Measurements from ENCODE around the gene BCL2L1.

The BCL2L1 gene

DNA sequence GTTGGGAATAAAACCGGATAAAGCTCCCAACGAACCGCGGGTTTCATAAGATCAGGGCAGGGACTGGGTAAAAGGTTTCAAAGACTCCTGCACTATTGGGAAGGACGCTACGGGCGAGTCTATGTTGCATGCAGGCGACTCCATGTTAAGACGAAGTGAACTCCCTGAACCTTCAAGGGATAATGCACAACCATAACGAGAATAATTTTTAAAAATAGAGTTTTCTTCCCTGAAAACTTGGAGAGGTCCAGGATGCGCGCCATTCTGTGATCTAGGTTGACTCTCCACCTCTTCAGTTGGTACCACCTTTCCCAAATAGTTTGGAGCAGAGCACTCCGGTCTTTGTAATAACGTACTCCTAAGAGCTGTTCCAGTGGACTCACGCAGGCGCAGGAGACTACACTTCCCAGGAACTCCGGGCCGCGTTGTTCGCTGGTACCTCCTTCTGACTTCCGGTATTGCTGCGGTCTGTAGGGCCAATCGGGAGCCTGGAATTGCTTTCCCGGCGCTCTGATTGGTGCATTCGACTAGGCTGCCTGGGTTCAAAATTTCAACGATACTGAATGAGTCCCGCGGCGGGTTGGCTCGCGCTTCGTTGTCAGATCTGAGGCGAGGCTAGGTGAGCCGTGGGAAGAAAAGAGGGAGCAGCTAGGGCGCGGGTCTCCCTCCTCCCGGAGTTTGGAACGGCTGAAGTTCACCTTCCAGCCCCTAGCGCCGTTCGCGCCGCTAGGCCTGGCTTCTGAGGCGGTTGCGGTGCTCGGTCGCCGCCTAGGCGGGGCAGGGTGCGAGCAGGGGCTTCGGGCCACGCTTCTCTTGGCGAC lies 16.3 kb upstream of the BCL2L1 start, which contains the start of gene TPX2:
Gene TPX2 (plus strand): TSS at position 562 of the 821 bp plus-strand sequence. CDS start 18,187 bp downstream, outside the sequence.
- ChIA-PET CTCF (interaction anchor here (0.8 to 9.5 kb wide), 5 partner anchors 9 to 78 kb away, joined by 3 to 95 read pairs (median 6); partner anchors contain the start of gene BCL2L1), POLR2A (no interaction called here)
- TF ChIP-seq, protein P1, sequence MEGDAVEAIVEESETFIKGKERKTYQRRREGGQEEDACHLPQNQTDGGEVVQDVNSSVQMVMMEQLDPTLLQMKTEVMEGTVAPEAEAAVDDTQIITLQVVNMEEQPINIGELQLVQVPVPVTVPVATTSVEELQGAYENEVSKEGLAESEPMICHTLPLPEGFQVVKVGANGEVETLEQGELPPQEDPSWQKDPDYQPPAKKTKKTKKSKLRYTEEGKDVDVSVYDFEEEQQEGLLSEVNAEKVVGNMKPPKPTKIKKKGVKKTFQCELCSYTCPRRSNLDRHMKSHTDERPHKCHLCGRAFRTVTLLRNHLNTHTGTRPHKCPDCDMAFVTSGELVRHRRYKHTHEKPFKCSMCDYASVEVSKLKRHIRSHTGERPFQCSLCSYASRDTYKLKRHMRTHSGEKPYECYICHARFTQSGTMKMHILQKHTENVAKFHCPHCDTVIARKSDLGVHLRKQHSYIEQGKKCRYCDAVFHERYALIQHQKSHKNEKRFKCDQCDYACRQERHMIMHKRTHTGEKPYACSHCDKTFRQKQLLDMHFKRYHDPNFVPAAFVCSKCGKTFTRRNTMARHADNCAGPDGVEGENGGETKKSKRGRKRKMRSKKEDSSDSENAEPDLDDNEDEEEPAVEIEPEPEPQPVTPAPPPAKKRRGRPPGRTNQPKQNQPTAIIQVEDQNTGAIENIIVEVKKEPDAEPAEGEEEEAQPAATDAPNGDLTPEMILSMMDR (IDR thresholded peaks at IDR 0.05; ENCODE audit: control extremely low read depth, extremely low read depth, low read depth, missing control alignments) = no peak
- DNase-seq (ENCODE audit: extremely low spot score) = peak; percentile 97

DNA sequence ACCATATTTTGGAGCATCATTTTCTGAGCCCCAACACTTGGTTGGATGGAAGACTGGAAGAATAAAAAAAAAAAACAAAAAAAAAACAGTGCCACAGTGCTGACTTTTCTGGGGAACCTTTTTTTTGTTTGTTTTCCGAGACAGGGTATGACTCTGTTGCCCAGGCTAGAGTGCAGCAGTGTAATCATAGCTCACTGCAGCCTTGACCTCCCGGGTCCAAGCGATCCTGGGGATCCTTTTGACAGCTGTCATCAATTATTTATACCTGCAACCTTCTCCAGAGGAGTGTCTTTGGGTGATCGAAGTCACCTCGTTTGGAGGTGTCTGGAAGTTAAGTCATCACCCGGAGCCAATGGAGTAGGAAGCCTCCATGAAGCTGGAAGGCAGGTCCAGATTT lies 8.7 kb upstream of the BCL2L1 start:
- POLR2A ChIA-PET = no interaction called here
- DNase-seq (ENCODE audit: extremely low spot score) = no peak
- CTCF ChIA-PET = interaction anchor here (0.8 to 9.5 kb wide), 5 partner anchors 8 to 119 kb away, joined by 3 to 95 read pairs (median 7); partner anchors contain the start of gene BCL2L1
- TF ChIP-seq, protein P1 (IDR thresholded peaks at IDR 0.05; ENCODE audit: control extremely low read depth, extremely low read depth, low read depth, missing control alignments) = no peak

DNA sequence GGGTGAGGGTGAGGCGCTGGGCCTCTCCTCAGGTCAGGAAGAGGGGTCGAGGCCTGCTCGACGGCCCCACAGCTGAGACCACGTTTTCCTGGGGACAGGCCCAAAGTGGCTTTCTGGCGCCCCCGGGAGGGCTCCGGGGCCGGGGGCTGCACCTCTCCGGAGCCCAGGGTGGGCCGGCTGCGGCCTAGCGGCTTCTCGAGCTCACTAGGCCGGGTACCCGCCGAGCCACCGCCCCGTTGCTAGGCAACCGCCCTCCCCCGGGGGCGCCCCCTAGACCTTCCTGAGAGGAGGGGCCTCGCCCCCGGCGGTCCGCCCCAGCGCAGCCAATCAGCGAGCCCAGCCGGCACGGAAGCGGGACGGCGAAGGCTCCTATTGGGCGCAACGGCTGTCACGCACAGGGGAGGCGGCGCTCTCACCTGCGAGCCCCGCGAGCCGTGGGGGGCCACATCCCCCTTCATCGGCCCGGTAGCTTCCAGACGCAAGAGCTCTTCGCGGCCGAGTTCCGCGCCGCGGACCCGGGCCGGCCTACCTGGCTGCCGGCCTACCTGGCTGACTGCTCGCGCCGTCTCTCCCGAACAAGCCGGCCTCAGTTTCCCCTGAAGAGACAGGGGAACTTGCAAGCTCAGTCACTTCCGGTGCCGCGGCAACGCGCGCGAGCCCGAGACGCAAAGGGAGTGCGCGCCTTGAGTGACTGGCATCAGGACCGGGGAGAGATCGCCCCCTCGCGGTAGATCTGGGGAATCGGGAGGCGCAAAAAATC lies 831 bp upstream of the BCL2L1 start:
- TF ChIP-seq, protein P1 (IDR thresholded peaks at IDR 0.05; ENCODE audit: control extremely low read depth, extremely low read depth, low read depth, missing control alignments) = peak; percentile 85
- DNase-seq (ENCODE audit: extremely low spot score) = peak; percentile 100
- CTCF ChIA-PET = interaction anchor here (0.7 to 10.9 kb wide), 50 partner anchors 10 to 386 kb away, joined by 3 to 429 read pairs (median 6); partner anchors contain the start of genes COX4I2, ID1, TM9SF4 and TPX2
- POLR2A ChIA-PET = interaction anchor here (0.9 to 3.1 kb wide), 5 partner anchors 25 to 62 kb away, joined by 3 to 20 read pairs (median 4); no protein-coding TSS in a partner anchor

DNA sequence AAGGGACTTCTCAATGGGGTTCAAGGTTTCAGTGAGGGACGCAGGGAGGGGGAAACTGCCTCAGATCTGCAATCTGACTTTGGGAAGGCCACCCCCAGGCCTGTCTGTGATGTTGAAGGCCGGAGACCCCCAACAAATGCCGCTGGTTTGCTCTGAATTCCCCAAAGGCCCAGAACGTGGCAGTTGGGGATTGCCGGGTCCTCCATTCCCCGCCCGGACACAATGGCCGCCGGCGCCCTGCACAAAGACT lies 326 bp upstream of the BCL2L1 start:
- TF ChIP-seq, protein P1 (IDR thresholded peaks at IDR 0.05; ENCODE audit: control extremely low read depth, extremely low read depth, low read depth, missing control alignments) = no peak
- no peak for DNase-seq (ENCODE audit: extremely low spot score)
- CTCF ChIA-PET = interaction anchor here (0.7 to 10.9 kb wide), 36 partner anchors 10 to 169 kb away, joined by 3 to 429 read pairs (median 10); partner anchors contain the start of genes COX4I2, ID1 and TPX2
- POLR2A ChIA-PET = interaction anchor here (0.9 to 3.1 kb wide), 4 partner anchors 24 to 61 kb away, joined by 3 to 20 read pairs (median 4); no protein-coding TSS in a partner anchor

DNA sequence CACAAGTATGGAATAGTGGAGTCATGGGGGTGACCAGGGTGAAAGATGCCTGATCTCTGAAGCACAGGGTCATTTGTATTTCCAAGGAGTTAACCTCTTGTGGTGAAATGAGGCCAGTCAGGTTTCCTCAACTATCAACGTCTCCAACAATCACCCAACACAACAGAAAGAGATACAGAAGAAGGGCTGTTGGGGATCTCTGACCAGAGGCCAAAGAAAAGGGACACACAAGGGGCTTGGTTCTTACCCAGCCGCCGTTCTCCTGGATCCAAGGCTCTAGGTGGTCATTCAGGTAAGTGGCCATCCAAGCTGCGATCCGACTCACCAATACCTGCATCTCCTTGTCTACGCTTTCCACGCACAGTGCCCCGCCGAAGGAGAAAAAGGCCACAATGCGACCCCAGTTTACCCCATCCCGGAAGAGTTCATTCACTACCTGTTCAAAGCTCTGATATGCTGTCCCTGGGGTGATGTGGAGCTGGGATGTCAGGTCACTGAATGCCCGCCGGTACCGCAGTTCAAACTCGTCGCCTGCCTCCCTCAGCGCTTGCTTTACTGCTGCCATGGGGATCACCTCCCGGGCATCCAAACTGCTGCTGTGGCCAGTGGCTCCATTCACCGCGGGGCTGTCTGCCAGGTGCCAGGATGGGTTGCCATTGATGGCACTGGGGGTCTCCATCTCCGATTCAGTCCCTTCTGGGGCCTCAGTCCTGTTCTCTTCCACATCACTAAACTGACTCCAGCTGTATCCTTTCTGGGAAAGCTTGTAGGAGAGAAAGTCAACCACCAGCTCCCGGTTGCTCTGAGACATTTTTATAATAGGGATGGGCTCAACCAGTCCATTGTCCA lies 1.0 kb downstream of the BCL2L1 start:
- ChIA-PET CTCF (interaction anchor here (1.3 to 10.9 kb wide), 15 partner anchors 9 to 154 kb away, joined by 3 to 429 read pairs (median 46); partner anchors contain the start of genes COX4I2, ID1 and TPX2), POLR2A (interaction anchor here (1.4 to 3.1 kb wide), 2 partner anchors 36 to 60 kb away, joined by 4 to 20 read pairs; no protein-coding TSS in a partner anchor)
- DNase-seq (ENCODE audit: extremely low spot score) = no peak
- TF ChIP-seq, protein P1 (IDR thresholded peaks at IDR 0.05; ENCODE audit: control extremely low read depth, extremely low read depth, low read depth, missing control alignments) = no peak
